Measurements from ENCODE around the gene IFITM1.

GRCh38 chr11:357582-357981 lies 43.7 kb downstream of the IFITM1 start:
- no peak for TF ChIP-seq CTCF (CRISPR knock-in tag; IDR thresholded peaks at IDR 0.05)
- no peak for TF ChIP-seq TGIF2 (CRISPR knock-in tag; IDR thresholded peaks at IDR 0.05)
- TF ChIP-seq ZNF556 (CRISPR knock-in tag; IDR thresholded peaks at IDR 0.05; ENCODE audit: borderline replicate concordance), result no peak
- no peak for TF ChIP-seq EZH2 (conservative IDR thresholded peaks at IDR 0.05; ENCODE audit: low read depth, low read length)
- TF ChIP-seq USF2 (IDR thresholded peaks at IDR 0.05; ENCODE audit: low read depth, low read length), result no peak
- TF ChIP-seq USF2 (CRISPR knock-in tag; IDR thresholded peaks at IDR 0.05; ENCODE audit: borderline replicate concordance), result no peak
- no peak for TF ChIP-seq THYN1 (CRISPR knock-in tag; IDR thresholded peaks at IDR 0.05; ENCODE audit: borderline replicate concordance, low read depth)
- TF ChIP-seq FOXP4 (CRISPR knock-in tag; IDR thresholded peaks at IDR 0.05), result no peak
- no peak for TF ChIP-seq ZNF230 (CRISPR knock-in tag; IDR thresholded peaks at IDR 0.05)
- no peak for TF ChIP-seq CC2D1A (CRISPR knock-in tag; IDR thresholded peaks at IDR 0.05)
- TF ChIP-seq ZBTB14 (CRISPR knock-in tag; IDR thresholded peaks at IDR 0.05), result no peak
- TF ChIP-seq DRAP1 (CRISPR knock-in tag; IDR thresholded peaks at IDR 0.05), result no peak
- no peak for TF ChIP-seq KAT8 (CRISPR knock-in tag; IDR thresholded peaks at IDR 0.05)
- no peak for TF ChIP-seq NFE2L1 (CRISPR knock-in tag; IDR thresholded peaks at IDR 0.05; ENCODE audit: borderline replicate concordance)
